Islet precursor cell (in vitro differentiated cells): ENCODE results near the gene PTPRM.
A peak's percentile ranks its signal among the peaks of the same experiment; 100 is the strongest.

Experiments
- DNase-seq: peaks from one replicate; pipeline ENCODE4 v3.0.0-alpha.2; 2018

The PTPRM gene

GRCh38 chr18:8073167-8073566 is 506.1 kb downstream of the PTPRM start:
- no peak for DNase-seq

- no peak for DNase-seq
Measured at GRCh38 chr18:8080092-8080491, 513.0 kb downstream of the PTPRM start.

- DNase-seq = no peak
Measured at GRCh38 chr18:8081267-8081666, 514.2 kb downstream of the PTPRM start.

- no peak for DNase-seq
Measured at GRCh38 chr18:8081872-8082553, 514.9 kb downstream of the PTPRM start.

- peak; percentile 75 for DNase-seq
Measured at GRCh38 chr18:8084160-8084559, 517.0 kb downstream of the PTPRM start.

GRCh38 chr18:8088626-8089025 is 521.5 kb downstream of the PTPRM start:
- DNase-seq = no peak

- no peak for DNase-seq
Measured at GRCh38 chr18:8091035-8091434, 523.9 kb downstream of the PTPRM start.

GRCh38 chr18:8095947-8096570 is 528.9 kb downstream of the PTPRM start:
- no peak for DNase-seq

- no peak for DNase-seq
Measured at GRCh38 chr18:8097399-8097798, 530.3 kb downstream of the PTPRM start.

- DNase-seq = no peak
Measured at GRCh38 chr18:8097927-8098326, 530.8 kb downstream of the PTPRM start.

GRCh38 chr18:8106603-8107002 is 539.5 kb downstream of the PTPRM start:
- DNase-seq = no peak

- DNase-seq = no peak
Measured at GRCh38 chr18:8107426-8107825, 540.3 kb downstream of the PTPRM start.

GRCh38 chr18:8114480-8114879 is 547.4 kb downstream of the PTPRM start:
- DNase-seq = no peak

GRCh38 chr18:8116341-8117005 is 549.4 kb downstream of the PTPRM start:
- no peak for DNase-seq

- DNase-seq = no peak
Measured at GRCh38 chr18:8117006-8117371, 549.9 kb downstream of the PTPRM start.

- DNase-seq = no peak
Measured at GRCh38 chr18:8121101-8121500, 554.0 kb downstream of the PTPRM start.

- DNase-seq = peak; percentile 87
Measured at GRCh38 chr18:8121942-8122480, 554.9 kb downstream of the PTPRM start.

- no peak for DNase-seq
Measured at GRCh38 chr18:8124232-8125146, 557.4 kb downstream of the PTPRM start.

- DNase-seq = no peak
Measured at GRCh38 chr18:8130096-8130495, 563.0 kb downstream of the PTPRM start.

- no peak for DNase-seq
Measured at GRCh38 chr18:8133032-8133431, 565.9 kb downstream of the PTPRM start.

GRCh38 chr18:8133888-8134287 is 566.8 kb downstream of the PTPRM start:
- DNase-seq = no peak

GRCh38 chr18:8139127-8139527 is 572.0 kb downstream of the PTPRM start:
- DNase-seq = no peak

- no peak for DNase-seq
Measured at GRCh38 chr18:8139891-8140406, 572.8 kb downstream of the PTPRM start.
